Right hindlimb (tissue), 1 donor: ENCODE data around the gene ELMO3.

Source experiments
- DNase-seq: peaks from one replicate; pipeline ENCODE4 v3.0.0-alpha.2; 2018

The ELMO3 gene

DNA sequence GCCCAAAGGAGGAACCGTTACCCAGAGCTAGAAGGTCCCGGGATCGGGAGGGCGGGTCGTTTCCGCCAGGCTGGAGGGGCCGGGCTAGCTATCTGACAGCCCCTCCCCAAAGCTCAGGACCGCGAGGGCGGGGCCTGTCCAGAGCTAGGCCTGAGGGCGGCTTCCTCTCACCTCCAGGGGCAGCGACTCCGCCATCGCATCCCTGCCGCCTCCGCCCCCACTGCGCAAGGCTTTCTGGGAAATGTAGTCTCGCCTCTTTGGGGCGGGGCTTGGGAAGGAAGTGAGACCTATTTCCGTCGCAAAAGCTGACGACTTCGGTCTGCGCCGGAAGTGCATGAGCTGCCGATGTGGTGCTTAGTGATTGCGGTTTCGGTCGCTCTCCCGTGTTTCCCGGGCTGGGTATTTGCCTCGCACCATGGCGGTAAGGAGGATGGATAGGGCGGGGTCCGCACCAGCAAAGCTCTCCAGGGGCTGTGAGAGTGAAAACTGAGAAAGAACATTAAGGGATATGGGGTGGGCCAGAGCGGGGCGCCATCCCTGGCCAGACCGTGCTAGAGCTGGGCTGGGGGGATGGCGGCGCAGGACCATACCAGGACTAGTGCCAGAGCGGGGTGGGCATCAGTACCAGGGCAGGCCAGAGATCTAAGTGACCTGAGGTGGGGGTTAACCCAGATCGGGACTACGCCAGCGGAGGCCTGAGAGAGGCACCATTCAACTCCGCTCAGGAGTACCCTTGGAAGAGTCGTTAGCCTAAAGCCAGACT lies 28.1 kb downstream of the ELMO3 start, which contains the start of gene TMEM208:
TSS of gene TMEM208 (plus strand) at position 327 of the 763 bp plus-strand sequence. CDS start at position 416, 89 bp downstream.
- peak; percentile 99 for DNase-seq

DNA sequence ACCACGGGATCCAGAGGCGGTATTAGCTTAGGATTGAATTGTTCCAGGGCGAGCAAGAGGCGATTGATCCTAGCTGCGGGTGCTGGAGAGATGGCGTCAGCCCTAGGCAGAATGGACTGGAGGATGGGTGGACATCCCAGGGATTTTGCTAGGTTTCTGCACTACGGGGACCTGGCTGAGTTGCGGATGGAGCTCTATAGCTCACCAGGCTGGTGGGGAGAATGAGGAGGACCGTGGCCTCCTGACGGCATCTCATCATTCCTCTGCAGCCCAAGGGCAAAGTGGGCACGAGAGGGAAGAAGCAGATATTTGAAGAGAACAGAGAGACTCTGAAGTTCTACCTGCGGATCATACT lies 28.6 kb downstream of the ELMO3 start:
- DNase-seq, result no peak

DNA sequence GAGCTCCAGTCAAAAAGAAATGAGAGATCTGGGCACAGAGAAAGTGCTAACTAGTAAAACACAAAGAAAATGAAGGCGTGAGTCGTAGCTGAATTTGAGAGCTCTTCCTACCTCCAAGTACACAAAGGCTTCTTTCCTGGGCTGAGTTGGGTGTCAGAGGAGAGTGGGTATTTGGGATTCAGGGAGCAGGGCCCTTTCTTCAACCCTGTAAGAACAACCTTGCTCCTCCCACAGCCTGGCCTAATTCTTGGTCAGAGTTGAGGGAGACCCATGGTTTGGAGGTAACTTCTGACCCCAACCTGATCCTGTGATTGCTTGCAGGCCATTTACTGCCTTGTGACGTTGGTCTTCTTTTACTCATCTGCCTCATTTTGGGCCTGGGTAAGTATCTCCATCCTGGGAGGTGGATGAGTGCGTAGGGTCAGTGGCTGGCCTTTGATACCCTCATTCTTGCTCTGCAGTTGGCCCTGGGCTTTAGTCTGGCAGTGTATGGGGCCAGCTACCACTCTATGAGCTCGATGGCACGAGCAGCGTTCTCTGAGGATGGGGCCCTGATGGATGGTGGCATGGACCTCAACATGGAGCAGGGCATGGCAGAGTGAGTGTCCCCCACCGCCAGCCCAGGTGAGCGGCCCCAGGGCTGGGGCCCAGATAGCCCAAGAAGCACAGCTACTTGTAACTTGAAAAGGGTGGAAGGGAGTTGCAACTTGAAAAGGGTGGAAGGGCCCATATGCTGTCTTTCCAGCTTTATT lies 29.3 kb downstream of the ELMO3 start:
- DNase-seq, result no peak

- DNase-seq, result peak; percentile 8
Measured at GRCh38 chr16:67228905-67229304, 30.0 kb downstream of the ELMO3 start.

DNA sequence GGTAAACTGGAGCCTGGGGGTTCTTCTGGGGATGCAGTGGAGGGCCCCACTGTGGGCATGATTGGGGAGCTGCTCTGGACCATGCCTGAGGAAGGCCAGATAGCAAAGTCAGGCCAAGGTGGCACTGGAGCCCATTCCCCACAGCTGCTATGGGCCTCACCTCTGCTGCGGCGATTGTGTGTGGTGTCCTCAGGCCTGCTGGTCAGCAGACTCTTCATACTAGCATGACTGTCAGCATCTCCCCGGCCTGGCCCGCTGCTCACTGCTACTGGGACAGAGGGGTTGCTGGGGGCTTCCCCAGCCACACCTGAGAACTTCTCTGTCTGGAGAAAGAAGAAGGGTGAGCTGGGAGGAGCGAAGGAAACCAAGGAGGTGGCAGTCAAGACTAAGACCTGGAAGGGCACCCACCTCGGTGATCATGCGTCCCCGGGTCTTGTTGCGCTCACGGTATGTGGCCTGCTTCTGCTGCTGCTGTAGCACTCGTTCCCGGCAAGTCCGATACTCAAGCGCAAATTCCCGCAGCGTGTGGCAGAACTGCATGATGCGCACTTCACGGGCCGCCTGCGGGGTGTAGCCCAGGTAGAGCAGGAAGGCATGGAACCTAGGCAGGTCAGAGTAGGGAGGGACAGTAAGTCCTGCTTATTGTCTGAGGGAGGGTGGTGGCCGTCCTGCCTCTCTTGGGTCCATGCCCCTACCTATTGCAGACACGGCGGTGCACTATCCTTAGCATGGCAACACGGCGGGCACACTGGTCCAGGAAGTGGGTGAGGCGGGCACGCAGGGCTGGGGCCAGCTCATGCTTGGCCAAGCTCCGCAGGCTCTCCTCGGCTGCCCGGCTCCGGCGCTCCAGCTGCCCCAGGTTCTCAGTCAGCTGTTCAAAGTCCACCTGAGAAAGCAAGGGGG lies 31.2 kb downstream of the ELMO3 start:
- peak; percentile 16 for DNase-seq

DNA sequence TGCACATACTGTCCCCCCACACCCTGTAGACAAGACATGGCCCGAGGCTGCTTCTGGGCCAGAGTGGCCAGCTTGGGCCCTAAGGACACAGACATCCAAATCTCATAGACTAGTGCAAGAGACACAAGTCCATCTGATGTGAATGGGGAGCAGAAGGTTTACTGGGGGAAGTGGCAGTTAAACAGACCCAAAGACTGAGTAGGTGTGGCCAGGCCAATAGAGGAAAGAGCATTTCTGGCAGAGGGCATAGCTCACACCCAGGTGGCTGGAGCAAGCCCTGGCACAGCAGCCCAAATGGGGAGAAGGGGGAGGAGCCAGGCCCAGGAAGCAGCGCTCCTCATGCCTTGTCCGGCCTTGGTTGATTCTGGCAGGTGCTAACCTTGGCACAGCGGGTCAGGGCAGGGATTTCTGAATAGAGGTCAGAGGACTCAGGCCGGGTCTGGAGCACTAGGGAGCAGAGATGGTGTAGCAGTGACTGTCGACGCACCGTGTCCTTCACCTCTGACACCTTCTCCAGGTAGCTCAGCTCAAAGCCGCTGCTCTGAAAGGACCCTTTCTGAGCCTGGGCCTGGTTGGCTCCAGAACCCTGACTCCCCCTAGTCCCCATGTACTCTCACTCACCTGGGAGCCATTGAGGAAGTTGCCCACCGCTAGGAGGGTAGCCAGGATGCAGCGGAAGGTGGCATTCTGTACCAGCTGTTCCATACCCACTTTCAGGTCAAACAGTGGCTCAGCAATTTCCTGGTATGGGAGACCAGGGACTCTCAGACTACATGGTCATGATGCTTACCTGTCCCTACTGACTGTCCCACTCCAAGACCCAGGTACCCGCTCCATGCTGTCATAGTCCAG lies 32.1 kb downstream of the ELMO3 start:
- peak; percentile 17 for DNase-seq

GRCh38 chr16:67233596-67233995 lies 34.7 kb downstream of the ELMO3 start:
- peak; percentile 18 for DNase-seq

GRCh38 chr16:67234180-67234597 lies 35.3 kb downstream of the ELMO3 start:
- no peak for DNase-seq

- no peak for DNase-seq
Measured at GRCh38 chr16:67235816-67236562, 37.1 kb downstream of the ELMO3 start.

DNA sequence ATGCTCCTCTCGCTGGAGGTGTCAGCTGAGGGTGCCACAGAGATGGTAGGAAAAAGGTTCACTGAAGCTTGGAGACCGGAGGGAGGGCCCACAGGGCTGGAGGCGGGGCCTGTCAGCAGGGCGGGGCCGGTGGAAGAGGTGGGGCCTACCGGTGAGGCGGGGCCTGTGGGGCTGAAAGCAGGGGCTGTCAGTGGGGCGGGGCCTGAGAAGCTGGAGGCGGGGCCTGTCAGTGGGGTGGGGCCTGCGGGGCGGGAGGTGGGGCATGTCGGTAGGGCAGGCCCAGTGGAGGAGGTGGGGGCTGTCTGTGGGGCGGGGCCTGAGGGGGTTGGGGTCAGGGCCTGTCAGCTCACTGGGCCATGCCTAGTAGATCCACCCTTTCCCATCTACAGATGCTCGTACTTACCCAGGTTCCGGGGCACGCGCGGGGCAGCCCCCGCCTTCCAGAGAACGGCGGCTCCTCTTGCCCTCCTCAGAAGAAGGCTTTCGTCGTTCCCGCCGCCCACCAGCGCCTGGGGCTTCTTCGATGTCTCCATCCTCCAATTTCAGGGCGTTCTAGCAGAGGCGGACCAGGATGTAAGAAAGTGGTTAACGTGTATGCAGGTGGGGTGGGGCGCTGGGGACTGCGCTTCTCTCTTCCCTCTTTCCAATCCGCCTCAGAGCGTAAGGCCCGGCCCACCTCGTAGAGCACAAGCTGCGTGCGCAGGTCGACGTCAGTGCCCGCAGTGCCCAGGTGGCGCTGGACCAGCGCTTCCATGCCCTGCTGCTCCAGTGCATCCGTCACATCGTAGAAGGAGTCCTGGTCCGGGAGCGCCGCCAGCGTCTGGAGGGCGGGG lies 37.8 kb downstream of the ELMO3 start:
- DNase-seq, result no peak

DNA sequence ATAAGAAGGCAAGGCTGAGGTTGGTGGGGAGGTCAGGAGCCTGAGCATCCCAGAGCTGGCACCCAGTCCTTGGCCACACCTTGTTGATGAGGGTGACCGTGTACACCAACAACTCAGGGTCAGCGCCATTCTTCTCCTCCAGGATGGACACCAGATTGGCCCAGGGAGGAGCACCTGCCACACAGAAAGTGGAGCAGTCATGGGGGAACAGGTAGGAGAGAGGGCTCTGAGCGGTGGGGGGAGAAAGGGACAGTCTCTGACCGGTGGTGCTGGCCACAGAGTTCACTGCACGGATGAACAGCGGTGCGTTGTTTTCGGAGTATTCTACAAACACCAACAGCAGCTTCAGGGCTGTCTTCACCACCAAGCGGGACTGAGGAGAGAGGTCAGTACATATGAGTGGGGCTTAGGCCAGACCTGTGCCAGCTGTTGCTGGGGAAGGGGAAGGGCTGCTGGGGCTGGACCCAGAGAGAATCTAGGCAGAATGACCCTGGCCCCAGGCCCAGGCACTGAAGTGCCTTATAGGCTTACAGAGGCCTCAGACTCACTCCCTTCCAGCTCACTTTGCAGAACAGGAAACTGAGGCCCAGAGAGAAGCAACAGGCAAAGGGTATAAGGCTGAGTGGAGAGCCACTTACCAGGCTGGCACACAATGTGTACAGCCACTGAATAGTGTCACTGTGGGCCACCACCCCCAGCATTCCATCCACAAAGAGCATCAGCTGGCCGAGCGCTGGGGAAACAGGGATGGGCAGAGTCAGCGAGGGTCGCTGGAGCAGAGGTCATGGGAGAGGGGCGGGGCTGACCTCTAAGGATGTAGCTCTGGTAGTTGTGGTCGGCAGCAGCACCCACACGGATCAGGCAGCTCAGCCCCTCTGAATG lies 38.7 kb downstream of the ELMO3 start:
- no peak for DNase-seq

- DNase-seq, result no peak
Measured at GRCh38 chr16:67238278-67238575, 39.3 kb downstream of the ELMO3 start.

DNA sequence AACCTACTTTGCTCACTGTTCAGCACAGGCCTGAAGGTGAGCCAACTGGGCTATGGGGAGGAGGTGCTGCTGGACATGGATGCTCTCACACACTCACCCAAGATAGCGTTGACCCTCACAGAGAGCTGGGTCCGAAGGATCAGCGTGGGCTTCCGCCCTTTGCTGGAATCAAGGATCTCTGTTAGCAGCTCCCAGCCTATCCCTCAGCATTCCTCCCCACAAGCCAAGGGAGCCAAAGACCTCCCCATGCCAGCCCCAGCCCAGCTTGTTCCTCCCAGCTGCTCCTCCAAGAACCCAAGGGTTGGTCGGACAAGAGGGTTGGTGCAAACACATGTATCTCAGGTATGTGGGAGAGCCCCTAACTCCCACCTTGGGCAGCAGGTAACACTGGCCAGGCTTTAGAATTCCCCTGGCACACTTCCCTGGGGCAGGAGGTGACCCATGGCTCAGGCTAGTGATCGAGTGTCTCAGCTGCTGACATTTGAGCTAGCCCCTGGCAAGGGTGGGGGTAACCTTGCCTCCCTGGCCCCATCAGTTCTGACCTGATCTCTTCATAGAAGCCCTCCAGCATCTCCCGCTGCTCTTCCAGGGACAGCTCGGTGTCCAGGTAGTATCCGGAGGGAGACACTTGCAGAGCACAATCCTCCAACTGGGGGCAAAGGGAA lies 40.0 kb downstream of the ELMO3 start:
- DNase-seq, result no peak

DNA sequence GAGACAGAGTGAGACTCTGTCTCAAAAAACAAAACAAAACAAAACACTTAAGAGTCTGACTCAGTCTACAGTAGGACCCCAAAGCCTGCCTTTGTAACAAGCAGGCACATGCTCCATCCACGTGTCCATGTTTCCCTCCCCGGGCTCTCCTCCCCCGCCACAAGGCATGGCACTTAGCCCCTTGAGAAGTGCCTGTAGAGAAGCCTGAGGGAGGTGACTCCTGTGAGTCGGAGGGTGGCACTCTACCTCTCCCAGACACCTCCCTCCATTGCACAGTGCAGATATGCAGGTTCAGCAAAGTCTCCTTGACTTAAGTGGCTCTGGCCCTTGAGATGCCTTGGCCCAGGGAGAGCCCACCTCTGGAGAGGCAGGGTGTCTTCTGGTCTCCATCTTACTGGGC lies 41.6 kb downstream of the ELMO3 start:
- no peak for DNase-seq

- DNase-seq, result no peak
Measured at GRCh38 chr16:67241008-67241900, 42.3 kb downstream of the ELMO3 start.

DNA sequence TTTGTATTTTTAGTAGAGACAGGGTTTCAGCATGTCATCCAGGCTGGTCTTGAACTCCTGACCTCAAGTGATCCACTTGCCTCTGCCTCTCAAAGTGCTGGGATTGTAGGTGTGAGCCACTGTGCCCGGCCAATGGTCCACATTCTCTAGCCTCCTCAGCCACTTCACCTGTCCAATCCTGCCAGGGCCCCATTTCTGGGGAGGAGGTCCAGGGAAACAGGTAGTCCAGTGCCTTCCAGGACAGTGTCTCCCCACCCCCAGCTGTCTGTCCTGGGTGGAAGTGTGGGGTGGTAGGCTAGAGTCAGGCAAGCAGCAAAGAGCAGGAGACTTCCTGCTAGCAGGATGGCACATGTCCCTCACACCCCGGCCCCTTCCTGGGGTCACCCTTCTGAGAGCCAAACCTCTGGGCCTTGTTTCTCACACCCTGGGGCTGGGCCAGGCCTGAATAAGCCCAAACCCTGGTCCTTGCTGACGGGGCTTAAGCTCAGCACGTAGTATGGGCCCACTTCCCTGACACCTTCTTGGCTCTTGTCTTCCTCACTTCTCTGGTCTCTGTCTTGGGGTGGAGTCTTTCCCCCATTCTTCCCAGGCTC lies 43.3 kb downstream of the ELMO3 start:
- DNase-seq, result no peak

- no peak for DNase-seq
Measured at GRCh38 chr16:67243481-67243880, 44.5 kb downstream of the ELMO3 start.
